ENCODE measurements around the gene DMGDH.
A peak's percentile ranks its signal among the peaks of the same experiment; 100 is the strongest.

DMGDH gene

GRCh38 chr5:79069488-79070349 lies at the start of gene DMGDH, which contains the start of gene BHMT2:
TSS of gene DMGDH (minus strand) at chr5:79069674. CDS start at chr5:79069620, 54 bp downstream.
TSS of gene BHMT2 (plus strand) at chr5:79069767. CDS start at chr5:79069783, 16 bp downstream.
- no peak for DNase-seq

- DNase-seq, result no peak
Measured at GRCh38 chr5:79112703-79113058, 43.2 kb upstream of the DMGDH start.

- no peak for DNase-seq
Measured at GRCh38 chr5:79111960-79112702, 42.7 kb upstream of the DMGDH start.

GRCh38 chr5:79111387-79111959 lies 42.0 kb upstream of the DMGDH start, which contains the start of gene BHMT:
TSS of gene BHMT (plus strand) at chr5:79111809. CDS start at chr5:79111886, 77 bp downstream.
- DNase-seq, result no peak

- peak; percentile 48 to 66 for DNase-seq
Measured at GRCh38 chr5:79109527-79110492, 40.3 kb upstream of the DMGDH start.

GRCh38 chr5:79108792-79109191 lies 39.3 kb upstream of the DMGDH start:
- no peak for DNase-seq

GRCh38 chr5:79108086-79108485 lies 38.6 kb upstream of the DMGDH start:
- no peak for DNase-seq

- DNase-seq, result peak; percentile 86 to 88
Measured at GRCh38 chr5:79107020-79107796, 37.7 kb upstream of the DMGDH start.

GRCh38 chr5:79105868-79106267 lies 36.4 kb upstream of the DMGDH start:
- peak in 1 of 2 experiments; percentile 16 for DNase-seq

- DNase-seq, result no peak
Measured at GRCh38 chr5:79093762-79094161, 24.3 kb upstream of the DMGDH start.

- DNase-seq, result no peak
Measured at GRCh38 chr5:79091064-79091463, 21.6 kb upstream of the DMGDH start.

GRCh38 chr5:79088507-79088906 lies 19.0 kb upstream of the DMGDH start:
- no peak for DNase-seq

- DNase-seq, result no peak
Measured at GRCh38 chr5:79086116-79086515, 16.6 kb upstream of the DMGDH start.

- no peak for DNase-seq
Measured at GRCh38 chr5:79081779-79082178, 12.3 kb upstream of the DMGDH start.

- DNase-seq, result no peak
Measured at GRCh38 chr5:79080804-79081203, 11.3 kb upstream of the DMGDH start.

- no peak for DNase-seq
Measured at GRCh38 chr5:79077680-79078365, 8.3 kb upstream of the DMGDH start.

- DNase-seq, result no peak
Measured at GRCh38 chr5:79076819-79077218, 7.3 kb upstream of the DMGDH start.

GRCh38 chr5:79075646-79076426 lies 6.4 kb upstream of the DMGDH start:
- DNase-seq, result no peak

- DNase-seq, result peak in 1 of 2 experiments; percentile 4
Measured at GRCh38 chr5:79074641-79075040, 5.2 kb upstream of the DMGDH start.

- DNase-seq, result no peak
Measured at GRCh38 chr5:79070350-79070667, 835 bp upstream of the DMGDH start.
